HG02885 (cell line): ENCODE results near the gene HMG20B.
"Not testable (repeated sequence)": the region's sequence is repeated elsewhere in the genome, so short reads cannot be mapped to it uniquely, and the experiment has no call there.

Source experiments
- ATAC-seq: cut with Tn5 transposase; IDR thresholded peaks from one replicate; pipeline ENCODE4 v1.9.1; 2021; ENCODE audit warnings: mild to moderate bottlenecking; ENCODE audit not compliant: unreplicated experiment, poor library complexity

The HMG20B gene

DNA sequence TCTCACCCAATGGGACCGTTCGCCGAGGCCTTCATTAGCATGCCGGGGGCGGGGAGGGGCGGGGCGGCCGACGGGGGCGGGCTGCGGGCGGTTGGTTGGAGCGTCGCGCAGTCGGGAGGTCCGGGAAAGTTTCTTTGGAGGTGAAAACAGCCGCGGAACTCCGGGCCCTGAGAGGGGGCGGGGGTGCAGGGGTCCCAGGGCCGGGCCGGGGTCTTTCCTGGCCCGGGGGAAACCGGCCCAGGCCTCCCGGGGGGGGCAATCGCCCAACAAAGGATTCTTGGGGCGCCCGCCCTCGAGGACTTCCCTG lies at the start of gene HMG20B:
TSS of gene HMG20B (plus strand) at position 90 of the 307 bp plus-strand sequence. CDS start 366 bp downstream, outside the sequence.
- ATAC-seq: no peak

DNA sequence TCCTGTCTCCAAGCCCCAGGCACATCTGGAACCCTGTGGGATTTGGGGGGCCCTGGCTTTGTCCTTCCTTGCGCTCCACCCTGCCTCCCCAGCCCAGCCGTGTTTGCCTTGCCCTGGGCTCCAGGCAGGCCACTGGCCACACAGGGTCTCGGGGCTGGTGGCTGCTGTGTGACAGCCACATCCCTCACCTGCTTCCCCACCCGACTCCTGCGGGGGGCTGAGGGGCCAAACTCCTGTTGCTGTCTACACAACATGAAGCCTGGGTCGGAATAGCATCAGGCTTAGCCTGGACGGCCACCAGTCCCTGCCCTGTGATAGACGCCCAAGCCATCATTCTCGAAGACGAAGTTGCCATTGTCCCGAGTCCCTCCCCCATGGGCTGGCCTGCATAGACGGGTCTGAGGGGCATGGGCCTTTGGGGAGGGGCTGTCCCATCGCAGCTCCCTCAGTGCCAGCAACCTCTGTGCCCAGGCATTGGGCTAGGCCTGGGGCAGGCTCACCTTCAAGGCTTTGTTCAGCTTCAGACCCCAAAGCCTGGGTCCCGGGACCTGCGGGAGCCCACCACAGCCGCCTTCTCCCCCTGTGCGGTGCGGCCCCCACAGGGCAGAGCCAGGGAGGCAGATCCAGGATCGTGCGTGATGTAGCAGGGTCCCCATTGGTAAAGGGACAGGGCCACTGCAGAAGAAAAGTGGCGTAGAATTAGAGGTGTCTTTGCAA lies 49.2 kb upstream of the HMG20B start:
- no peak for ATAC-seq

DNA sequence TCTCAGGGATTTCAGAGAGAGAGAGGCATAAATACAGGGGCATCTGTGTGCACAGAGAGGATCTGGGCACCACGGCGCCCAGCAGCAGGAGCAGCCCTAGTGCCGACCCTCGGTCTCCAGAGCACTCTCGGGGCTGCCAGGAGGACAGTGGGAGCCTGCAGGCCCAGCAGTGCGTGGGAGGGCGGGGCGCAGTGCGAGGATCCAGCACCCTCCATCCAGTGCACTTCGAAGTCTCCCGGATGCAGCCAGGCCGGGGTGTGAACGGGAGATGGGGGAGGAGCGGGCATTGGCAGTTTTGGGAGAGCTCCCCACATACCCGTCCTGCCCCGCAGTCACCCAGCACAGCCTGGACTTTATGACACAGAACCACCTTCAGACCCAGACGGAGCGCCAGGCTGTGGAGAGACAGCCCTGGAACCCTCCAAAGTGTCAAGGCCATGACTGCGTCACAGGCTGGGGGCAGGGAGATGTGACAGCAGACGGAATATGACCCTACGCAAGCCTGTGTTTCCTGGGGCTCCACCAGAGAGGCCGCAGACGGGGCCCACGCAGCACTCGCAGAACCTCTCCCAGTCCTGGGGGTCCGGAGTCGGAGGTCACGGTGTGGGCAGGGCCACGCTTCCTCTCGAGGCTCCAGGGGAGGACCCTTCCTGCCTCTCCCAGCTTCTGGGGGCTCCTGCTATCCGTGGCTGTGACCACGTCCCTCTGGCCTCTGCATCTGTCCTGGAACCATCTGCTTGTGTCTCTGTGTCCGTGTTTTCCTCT lies 48.5 kb upstream of the HMG20B start:
- no peak for ATAC-seq

DNA sequence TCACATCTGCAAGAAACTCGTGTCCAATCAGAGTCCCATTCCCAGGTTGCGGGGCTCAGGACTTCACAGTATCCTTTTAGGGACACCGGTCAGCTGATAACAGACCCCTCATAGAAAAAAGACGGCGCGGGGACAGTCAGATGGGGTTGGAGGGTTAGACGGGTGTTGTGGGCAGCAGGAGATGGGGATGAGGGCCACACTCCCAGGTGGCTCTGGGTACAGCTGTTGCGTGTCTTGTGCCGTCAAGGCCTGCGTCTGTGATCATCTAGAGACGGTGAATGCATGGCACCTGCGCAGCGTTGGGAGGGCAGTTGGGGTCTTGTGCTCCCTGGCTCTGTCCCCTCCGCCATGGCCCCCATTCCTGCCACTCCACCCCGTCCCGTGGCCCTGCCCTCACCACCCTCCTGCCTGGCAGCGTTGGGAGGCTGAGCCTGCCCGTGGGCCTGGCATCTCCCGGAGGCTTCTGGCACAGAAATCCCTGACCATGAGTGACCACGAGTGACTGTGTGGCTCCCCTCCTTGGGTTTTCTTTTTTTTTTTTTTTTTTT lies 47.8 kb upstream of the HMG20B start:
- ATAC-seq: no peak

DNA sequence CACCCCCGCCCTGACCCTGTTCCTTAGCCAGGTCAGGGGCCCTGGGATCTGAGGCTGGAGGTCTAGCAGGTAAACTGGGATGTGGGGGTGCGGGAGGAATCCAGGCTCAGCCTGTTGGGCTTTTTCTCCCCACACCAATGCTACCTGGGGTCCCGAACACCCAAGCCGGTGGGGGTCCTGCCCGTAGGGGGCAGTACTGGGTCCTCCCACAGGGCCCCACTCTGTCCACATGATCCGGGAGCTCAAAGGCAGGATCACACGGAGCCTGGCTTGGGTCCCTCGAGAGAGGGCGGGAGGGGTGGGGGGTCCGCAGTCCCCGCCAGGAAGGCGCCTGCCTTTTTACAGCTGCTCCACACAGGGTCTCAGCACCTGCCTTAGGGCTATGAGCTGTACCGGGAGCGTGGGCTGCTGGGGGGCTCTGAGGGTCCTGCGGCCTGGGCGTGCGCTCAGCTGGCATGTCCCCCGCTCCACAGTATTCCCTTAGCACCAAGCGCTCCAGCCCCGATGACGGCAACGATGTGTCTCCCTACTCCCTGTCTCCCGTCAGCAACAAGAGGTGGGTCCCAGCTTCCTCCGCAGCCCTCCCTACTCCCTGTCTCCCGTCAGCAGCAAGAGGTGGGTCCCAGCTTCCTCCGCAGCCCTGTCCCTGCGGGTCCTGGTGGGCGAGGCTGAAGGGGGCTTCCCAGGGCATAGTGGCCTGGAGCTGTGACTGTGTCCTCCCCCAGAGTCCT lies 46.1 kb upstream of the HMG20B start:
- no peak for ATAC-seq

DNA sequence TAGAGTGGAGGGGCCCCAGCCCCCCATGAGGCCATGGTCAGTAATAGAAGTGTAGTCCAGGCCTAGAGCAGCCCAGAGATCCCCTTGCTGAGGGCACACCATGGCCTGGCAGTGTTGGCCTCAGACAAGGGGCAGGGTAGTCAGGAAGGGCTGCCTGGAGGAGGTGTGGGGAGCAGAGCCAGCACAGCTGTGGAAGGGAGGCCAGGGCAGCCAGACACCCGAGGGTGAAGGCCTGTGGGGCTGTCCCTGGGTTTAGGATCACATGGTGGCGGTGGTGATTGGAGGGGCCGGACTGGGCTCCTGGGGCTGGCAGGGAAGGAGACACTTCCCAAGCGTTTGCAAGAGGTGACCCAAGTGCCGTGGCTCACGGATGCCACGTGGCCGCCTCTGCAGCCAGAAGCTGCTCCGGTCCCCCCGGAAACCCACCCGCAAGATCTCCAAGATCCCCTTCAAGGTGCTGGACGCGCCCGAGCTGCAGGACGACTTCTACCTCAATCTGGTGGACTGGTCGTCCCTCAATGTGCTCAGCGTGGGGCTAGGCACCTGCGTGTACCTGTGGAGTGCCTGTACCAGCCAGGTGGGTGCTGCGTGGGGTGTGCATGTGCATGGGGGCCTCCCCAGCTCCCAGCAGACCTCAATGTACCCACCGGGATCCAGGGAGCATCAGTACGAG lies 45.4 kb upstream of the HMG20B start:
- no peak for ATAC-seq

DNA sequence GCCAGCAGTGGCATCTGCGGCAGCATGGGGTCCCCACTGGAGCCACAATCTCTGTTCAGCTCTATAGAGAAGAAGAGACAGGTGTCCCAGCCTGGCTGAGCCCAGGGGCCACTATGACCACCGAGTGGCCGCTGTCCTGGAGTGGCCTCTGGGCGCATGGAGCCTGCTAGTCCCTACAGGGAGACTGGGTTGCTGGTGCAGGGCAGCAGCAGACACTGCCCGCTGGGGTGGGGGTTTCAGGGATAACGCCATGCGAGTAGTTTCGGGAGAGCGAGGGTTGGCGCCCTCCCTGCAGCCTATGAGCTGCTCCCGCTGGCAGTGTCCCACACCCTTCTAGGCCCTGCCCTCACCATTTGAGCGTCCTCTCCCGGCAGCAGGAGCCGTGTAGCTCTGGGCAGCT lies 44.7 kb upstream of the HMG20B start:
- no peak for ATAC-seq

DNA sequence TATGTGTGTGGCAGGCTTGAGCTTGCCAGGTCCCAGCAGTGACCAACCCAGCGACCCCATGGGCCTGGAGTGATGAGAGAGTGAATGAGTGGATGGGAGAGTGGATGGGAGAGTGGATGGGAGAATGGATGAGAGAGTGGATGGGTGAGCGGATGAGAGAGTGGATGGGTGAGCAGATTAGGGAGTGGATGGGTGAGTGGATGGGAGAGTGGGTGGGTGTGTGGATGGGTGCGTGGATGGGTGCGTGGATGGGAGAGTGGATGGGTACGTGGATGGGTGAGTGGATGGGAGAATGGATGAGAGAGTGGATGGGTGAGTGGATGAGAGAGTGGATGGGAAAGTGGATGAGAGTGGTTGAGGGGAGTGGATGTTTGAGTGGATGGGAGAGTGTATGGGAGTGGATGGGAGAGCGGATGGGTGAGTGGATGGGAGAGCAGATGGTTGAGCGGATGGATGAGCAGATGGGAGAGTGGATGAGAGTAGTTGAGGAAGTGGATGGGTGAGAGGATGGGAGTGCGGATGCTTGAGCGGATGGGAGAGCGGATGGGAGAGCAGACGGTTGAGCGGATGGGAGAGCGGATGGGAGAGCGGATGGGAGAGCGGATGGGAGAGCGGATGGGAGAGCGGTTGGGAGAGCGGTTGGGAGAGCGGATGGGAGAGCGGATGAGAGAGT lies 44.1 kb upstream of the HMG20B start:
- no peak for ATAC-seq

DNA sequence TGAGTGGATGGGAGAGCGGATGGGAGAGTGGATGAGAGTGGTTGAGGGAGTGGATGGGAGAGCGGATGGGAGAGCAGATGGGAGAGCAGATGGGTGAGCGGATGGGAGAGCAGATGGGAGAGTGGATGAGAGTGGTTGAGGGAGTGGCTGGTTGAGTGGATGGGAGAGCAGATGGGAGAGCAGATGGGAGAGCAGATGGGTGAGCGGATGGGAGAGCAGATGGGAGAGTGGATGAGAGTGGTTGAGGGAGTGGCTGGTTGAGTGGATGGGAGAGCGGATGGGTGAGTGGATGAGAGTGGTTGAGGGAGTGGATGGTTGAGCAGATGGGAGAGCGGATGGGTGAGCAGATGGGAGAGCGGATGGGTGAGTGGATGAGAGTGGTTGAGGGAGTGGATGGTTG lies 43.4 kb upstream of the HMG20B start:
- ATAC-seq: not testable (repeated sequence)

DNA sequence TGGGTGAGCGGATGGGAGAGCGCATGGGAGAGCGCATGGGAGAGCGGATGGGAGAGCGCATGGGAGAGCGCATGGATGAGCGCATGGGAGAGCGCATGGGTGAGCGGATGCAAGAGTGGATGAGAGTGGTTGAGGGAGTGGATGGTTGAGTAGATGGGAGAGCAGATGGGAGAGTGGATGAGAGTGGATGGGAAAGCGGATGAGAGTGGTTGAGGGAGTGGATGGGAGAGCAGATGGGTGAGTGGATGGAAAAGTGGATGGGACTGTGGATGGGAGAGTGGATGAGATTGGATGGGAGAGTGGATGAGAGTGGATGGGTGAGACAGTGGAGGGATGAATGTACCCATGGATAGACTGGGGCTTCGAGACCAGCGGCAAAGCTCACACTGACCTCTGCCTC lies 42.4 kb upstream of the HMG20B start:
- ATAC-seq: no peak

DNA sequence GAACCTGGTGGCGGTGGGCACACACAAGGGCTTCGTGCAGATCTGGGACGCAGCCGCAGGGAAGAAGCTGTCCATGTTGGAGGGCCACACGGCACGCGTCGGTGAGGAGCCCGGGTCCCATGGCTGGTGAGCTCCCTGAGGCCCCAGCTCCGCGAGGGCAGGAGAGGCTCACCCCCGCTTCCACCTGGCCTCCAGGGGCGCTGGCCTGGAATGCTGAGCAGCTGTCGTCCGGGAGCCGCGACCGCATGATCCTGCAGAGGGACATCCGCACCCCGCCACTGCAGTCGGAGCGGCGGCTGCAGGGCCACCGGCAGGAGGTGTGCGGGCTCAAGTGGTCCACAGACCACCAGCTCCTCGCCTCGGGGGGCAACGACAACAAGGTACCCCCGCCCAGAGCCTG lies 41.0 kb upstream of the HMG20B start:
- no peak for ATAC-seq

DNA sequence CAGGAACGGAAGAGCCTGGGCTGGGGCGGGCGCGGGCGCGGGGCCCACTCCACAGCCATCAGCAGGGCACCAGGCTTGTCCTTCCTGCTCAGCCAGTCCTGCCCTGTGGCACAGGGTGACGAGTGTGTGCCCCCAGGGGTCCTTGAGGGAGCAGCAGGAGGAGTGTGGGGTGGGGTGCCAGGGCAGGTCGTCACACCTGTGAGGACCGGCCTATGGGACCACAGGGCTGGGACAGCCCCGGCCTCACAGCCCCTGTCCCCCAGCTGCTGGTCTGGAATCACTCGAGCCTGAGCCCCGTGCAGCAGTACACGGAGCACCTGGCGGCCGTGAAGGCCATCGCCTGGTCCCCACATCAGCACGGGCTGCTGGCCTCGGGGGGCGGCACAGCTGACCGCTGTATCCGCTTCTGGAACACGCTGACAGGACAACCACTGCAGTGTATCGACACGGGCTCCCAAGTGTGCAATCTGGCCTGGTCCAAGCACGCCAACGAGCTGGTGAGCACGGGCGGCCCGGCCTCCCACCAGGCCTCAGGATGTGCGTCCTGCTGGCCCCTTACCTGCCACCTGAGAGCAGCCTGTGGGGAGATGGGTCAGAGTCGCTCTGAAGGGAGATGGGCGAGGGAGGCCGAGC lies 40.5 kb upstream of the HMG20B start:
- ATAC-seq: no peak

DNA sequence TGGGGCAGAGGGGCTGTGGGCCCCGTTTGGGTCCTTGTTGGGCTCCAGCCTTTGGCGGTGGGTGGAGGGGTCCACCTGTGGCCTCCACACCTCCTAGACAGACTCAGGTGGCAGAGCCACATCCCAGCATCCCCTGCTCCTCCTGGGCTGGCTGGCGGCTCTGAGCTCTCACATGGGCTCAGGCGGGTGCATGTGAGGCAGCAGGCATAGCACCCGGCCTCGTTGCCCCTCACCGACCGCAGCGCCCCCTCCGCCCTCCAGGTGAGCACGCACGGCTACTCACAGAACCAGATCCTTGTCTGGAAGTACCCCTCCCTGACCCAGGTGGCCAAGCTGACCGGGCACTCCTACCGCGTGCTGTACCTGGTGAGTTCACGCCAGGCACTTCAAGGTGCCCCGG lies 39.7 kb upstream of the HMG20B start:
- ATAC-seq: no peak

DNA sequence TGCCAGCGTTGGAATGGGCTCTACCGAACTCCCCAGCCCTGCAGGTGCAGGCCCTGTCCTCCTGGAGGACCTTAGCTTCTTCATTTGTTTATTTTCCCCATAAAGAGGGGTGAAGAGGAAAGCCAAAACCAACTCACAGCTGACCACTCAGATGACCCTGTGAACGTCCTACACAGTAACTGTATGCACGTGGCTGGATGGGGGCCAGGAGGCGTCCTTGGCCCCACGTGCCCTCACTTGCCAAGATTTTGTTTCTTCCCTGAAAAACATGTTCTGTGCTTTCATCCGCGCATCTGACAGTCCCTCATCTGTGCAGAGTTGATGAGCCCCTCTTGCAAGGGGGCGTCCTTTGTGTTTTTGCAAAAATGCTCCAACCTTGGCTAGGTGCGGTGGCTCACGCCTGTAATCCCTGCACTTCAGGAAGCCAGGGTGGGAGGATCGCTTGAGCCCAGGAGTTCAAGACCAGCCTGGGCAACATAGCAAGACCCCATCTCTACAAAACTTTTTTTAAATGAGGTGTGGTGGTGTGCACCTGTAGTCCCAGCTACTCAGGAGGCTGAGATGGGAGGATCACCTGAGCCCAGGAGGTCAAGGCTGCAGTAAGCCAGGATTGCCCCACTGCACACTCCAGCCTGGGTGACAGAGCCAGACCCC lies 39.1 kb upstream of the HMG20B start:
- no peak for ATAC-seq

DNA sequence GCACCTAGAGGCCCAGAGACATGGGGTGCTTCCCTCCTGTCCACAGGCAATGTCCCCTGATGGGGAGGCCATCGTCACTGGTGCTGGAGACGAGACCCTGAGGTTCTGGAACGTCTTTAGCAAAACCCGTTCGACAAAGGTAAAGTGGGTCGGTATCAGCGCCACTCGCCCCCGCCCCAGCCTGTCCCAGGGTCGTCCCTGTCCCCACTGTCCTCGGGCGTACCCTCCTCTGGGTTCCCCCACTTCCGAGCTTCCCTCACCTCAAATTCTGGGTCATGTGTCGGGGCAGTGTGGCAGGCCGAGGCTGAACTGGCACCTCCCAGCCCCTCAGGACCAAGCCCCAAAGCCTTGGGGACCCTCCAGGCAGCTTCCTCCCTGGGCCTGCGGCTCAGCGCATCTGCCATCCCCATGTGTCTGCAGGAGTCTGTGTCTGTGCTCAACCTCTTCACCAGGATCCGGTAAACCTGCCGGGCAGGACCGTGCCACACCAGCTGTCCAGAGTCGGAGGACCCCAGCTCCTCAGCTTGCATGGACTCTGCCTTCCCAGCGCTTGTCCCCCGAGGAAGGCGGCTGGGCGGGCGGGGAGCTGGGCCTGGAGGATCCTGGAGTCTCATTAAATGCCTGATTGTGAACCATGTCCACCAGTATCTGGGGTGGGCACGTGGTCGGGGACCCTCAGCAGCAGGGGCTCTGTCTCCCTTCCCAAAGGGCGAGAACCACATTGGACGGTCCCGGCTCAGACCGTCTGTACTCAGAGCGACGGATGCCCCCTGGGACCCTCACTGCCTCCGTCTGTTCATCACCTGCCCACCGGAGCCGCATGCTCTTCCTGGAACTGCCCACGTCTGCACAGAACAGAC lies 38.1 kb upstream of the HMG20B start:
- ATAC-seq: no peak

DNA sequence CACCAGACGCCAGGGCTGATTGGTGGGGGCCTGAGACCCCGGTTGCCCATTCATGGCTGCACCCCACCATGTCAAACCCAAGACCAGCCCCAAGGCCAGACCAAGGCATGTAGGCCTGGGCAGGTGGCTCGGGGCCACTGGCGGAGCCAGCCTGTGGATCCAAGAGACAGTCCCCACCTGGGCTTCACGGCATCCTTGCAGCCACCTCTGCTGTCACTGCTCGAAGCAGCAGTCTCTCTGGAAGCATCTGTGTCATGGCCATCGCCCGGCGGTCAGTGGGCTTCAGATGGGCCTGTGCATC lies 37.6 kb upstream of the HMG20B start:
- ATAC-seq: no peak

DNA sequence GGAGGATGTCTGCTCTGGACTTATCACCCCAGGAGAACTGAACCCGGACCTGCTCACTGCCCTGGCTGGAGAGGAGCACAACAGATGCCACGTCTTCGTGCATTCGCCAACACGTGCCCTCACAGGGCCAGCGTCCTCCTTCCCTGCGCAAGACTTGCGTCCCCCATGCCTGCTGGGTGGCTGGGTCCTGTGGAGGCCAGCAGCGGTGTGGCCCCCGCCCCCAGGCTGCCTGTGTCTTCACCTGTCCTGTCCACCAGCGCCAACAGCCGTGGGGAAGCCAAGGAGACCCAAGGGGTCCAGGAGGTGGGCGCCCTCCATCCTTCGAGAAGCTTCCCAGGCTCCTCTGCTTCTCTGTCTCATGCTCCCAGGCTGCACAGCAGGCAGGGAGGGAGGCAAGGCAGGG lies 37.2 kb upstream of the HMG20B start:
- no peak for ATAC-seq

DNA sequence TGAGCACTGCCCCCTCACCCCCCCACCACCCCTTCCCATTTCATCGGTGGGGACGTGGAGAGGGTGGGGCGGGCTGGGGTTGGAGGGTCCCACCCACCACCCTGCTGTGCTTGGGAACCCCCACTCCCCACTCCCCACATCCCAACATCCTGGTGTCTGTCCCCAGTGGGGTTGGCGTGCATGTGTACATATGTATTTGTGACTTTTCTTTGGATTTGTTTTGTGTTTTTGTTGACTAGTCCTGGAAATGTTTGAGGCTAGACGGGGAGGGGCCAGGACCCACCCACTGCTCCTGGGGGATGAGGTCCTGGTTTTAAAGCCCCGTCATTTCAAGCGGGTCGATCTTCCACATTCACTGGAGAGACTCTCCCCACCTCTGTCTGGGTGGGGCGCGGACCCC lies 36.8 kb upstream of the HMG20B start:
- no peak for ATAC-seq
